Neural cell (in vitro differentiated cells): ENCODE results near the gene AK8. TPM values are rescaled to one million over a fixed set of nuclear protein-coding genes. Genes with fewer than 3 reads are reported as not detected.

Experiments
- H2AFZ ChIP-seq: fragments of 200-600, 300-800 bp; sonication (generic), shearing (Covaris generic); 2 replicates; pipeline ENCODE4 v1.6.0; 2014; ENCODE audit warnings: low read depth, mild to moderate bottlenecking, antibody characterized with exemption, low read length, moderate library complexity
- H3F3A ChIP-seq: fragments of 200-600 bp; shearing (Covaris generic); 2 replicates; pipeline ENCODE4 v1.6.1; 2016; ENCODE audit warnings: mild to moderate bottlenecking, moderate library complexity, mixed read lengths, antibody characterized with exemption, low read length; ENCODE audit not compliant: insufficient read depth, poor library complexity, severe bottlenecking
- H3K27ac ChIP-seq: fragments of 200-600, 300-800 bp; sonication (generic), shearing (Covaris generic); 2 replicates; pipeline ENCODE4 v1.5.1; 2014; ENCODE audit warnings: mild to moderate bottlenecking, low read length, moderate library complexity
- H3K27me3 ChIP-seq: fragments of 300-800, 200-600 bp; sonication (generic), shearing (Covaris generic); 2 replicates; pipeline ENCODE4 v1.6.0; 2014; ENCODE audit warnings: mild to moderate bottlenecking, low read depth, low read length, moderate library complexity; ENCODE audit not compliant: insufficient read depth
- H3K36me3 ChIP-seq: fragments of 300-800, 200-600 bp; sonication (generic), shearing (Covaris generic); 2 replicates; pipeline ENCODE4 v1.5.1; 2014; ENCODE audit warnings: mild to moderate bottlenecking, antibody characterized with exemption, low read length, moderate library complexity; ENCODE audit not compliant: insufficient read depth
- H3K4me2 ChIP-seq: fragments of 300-800, 200-600 bp; sonication (generic), shearing (Covaris generic); 2 replicates; pipeline ENCODE4 v1.6.0; 2014; ENCODE audit warnings: mild to moderate bottlenecking, low read length
- H3K4me3 ChIP-seq: fragments of 300-800, 200-600 bp; sonication (generic), shearing (Covaris generic); 2 replicates; pipeline ENCODE4 v1.5.1; 2014; ENCODE audit warnings: mild to moderate bottlenecking, low read length, moderate library complexity
- H3K79me2 ChIP-seq: fragments of 200-600 bp; shearing (Covaris generic); replicated peaks from 2 replicates; pipeline ENCODE4 v1.6.0; 2014; ENCODE audit warnings: mild to moderate bottlenecking, low read length, moderate library complexity; ENCODE audit not compliant: insufficient read depth
- H3K9ac ChIP-seq: fragments of 300-800, 200-600 bp; sonication (generic), shearing (Covaris generic); 2 replicates; pipeline ENCODE4 v1.6.1; 2016; ENCODE audit warnings: mild to moderate bottlenecking, low read length, mixed read lengths
- H3K9me2 ChIP-seq: fragments of 200-600 bp; shearing (Covaris generic); 2 replicates; pipeline ENCODE4 v1.6.1; 2016; ENCODE audit warnings: mild to moderate bottlenecking, low read length, mixed read lengths; ENCODE audit not compliant: insufficient read depth
- H3K9me3 ChIP-seq: fragments of 200-600, 300-800 bp; sonication (generic), shearing (Covaris generic); 2 replicates; pipeline ENCODE4 v1.6.1; 2016; ENCODE audit warnings: mild to moderate bottlenecking, mixed run types, low read length, moderate library complexity, mixed read lengths
- H4K20me1 ChIP-seq: fragments of 200-600 bp; shearing (Covaris generic); 2 replicates; pipeline ENCODE4 v1.6.1; 2016; ENCODE audit warnings: mild to moderate bottlenecking, mixed run types; ENCODE audit not compliant: insufficient read depth
- CTCF ChIP-seq: fragments of 450-650 bp; IDR thresholded peaks from 2 replicates; pipeline ENCODE4 v1.5.1; 2014; ENCODE audit warnings: antibody characterized with exemption, mild to moderate bottlenecking, moderate library complexity; ENCODE audit not compliant: poor library complexity, severe bottlenecking
- EP300 ChIP-seq: fragments of 450-650 bp; conservative IDR thresholded peaks from 2 replicates; pipeline ENCODE4 v1.6.1; 2014; ENCODE audit warnings: antibody characterized with exemption, mild to moderate bottlenecking, moderate library complexity; ENCODE audit not compliant: poor library complexity, severe bottlenecking
- EZH2 ChIP-seq: fragments of 200-600, 300-800 bp; shearing (Covaris generic), sonication (generic); IDR thresholded peaks from 2 replicates; pipeline ENCODE4 v1.6.1; 2014; ENCODE audit warnings: antibody characterized with exemption, low read length, borderline replicate concordance, mild to moderate bottlenecking; ENCODE audit not compliant: insufficient read depth, poor library complexity, severe bottlenecking
- MXI1 ChIP-seq: fragments of 450-650 bp; conservative IDR thresholded peaks from 2 replicates; pipeline ENCODE4 v1.6.1; 2014; ENCODE audit warnings: antibody characterized with exemption, mild to moderate bottlenecking; ENCODE audit not compliant: poor library complexity, severe bottlenecking
- POLR2AphosphoS5 ChIP-seq: IDR thresholded peaks from 2 replicates; pipeline ENCODE4 v1.6.1; 2012
- RAD21 ChIP-seq: fragments of 450-650 bp; conservative IDR thresholded peaks from 2 replicates; pipeline ENCODE4 v1.6.1; 2014; ENCODE audit warnings: antibody characterized with exemption, mild to moderate bottlenecking, moderate library complexity
- REST ChIP-seq: IDR thresholded peaks from 2 replicates; pipeline ENCODE4 v1.6.1; 2012; ENCODE audit warnings: borderline replicate concordance
- SMC3 ChIP-seq: fragments of 450-650 bp; conservative IDR thresholded peaks from 2 replicates; pipeline ENCODE4 v1.6.1; 2014; ENCODE audit warnings: antibody characterized with exemption, mild to moderate bottlenecking, moderate library complexity; ENCODE audit not compliant: poor library complexity
- TAF1 ChIP-seq: IDR thresholded peaks from 2 replicates; pipeline ENCODE4 v1.6.1; 2012; ENCODE audit warnings: low read depth
- polyA plus RNA-seq: library from polyadenylated mRNA; depleted of rRNA; stranded (reverse); fragments of >200 nt; gene quantifications from 2 replicates; pipeline ENCODE4 v1.2.3, GENCODE V29; 2014

Gene AK8
- polyA plus RNA-seq, 1 donor from 2014 or later = 0.71 TPM

- Histone ChIP-seq H3K79me2 (no peaks in the 10 kb centered on the region), H3K27me3 (no peaks in the 10 kb centered on the region), H3K9me3 (no peaks in the 10 kb centered on the region), H2AFZ (no peak overlapping the region), H3K4me2 (no peak overlapping the region), H3K9me2 (no peaks in the 10 kb centered on the region), H3K9ac (no peak overlapping the region), H3K27ac (no peak overlapping the region), H3K4me3 (no peak overlapping the region), H4K20me1 (no peaks in the 10 kb centered on the region), H3F3A (no peaks in the 10 kb centered on the region), H3K36me3 (no peaks in the 10 kb centered on the region)
- TF ChIP-seq RAD21 = no peak
- TF ChIP-seq POLR2AphosphoS5 = no peak
- no peak for TF ChIP-seq REST
- TF ChIP-seq SMC3 = no peak
- no peak for TF ChIP-seq CTCF
- TF ChIP-seq EP300 = no peak
- no peak for TF ChIP-seq MXI1
- TF ChIP-seq EZH2 = no peak
- TF ChIP-seq TAF1 = no peak
Measured at GRCh38 chr9:132784286-132784830, 93.7 kb downstream of the AK8 start.

GRCh38 chr9:132783006-132783405 lies 95.1 kb downstream of the AK8 start:
- no peak for TF ChIP-seq EP300
- TF ChIP-seq SMC3 = no peak
- no peak for TF ChIP-seq TAF1
- TF ChIP-seq REST = no peak
- TF ChIP-seq RAD21 = no peak
- no peak for TF ChIP-seq CTCF
- no peak for TF ChIP-seq EZH2
- TF ChIP-seq POLR2AphosphoS5 = no peak
- TF ChIP-seq MXI1 = no peak
- no peaks in the 10 kb centered on the region for H3K27me3 ChIP-seq
- no peaks in the 10 kb centered on the region for H3K36me3 ChIP-seq
- no peaks in the 10 kb centered on the region for H3K9me2 ChIP-seq
- H4K20me1 ChIP-seq = no peaks in the 10 kb centered on the region
- H3K79me2 ChIP-seq = no peaks in the 10 kb centered on the region
- H3K27ac ChIP-seq = no peak overlapping the region
- no peak overlapping the region for H3K4me2 ChIP-seq
- H3K9ac ChIP-seq = no peak overlapping the region
- no peaks in the 10 kb centered on the region for H3K9me3 ChIP-seq
- H3K4me3 ChIP-seq = no peak overlapping the region
- H3F3A ChIP-seq = no peaks in the 10 kb centered on the region
- H2AFZ ChIP-seq = no peak overlapping the region
